K562 (cell line): Measurements from ENCODE around the gene NPFF. TPM values are rescaled to one million over a fixed set of nuclear protein-coding genes. Genes with fewer than 3 reads are reported as not detected.

Experiments used
- BHLHE40 ChIP-seq: IDR thresholded peaks from 2 replicates; pipeline ENCODE4 v1.6.1; 2011; ENCODE audit warnings: low read length, improper control_type of control experiment
- MAX ChIP-seq: sonication (generic); formaldehyde crosslinking; IDR thresholded peaks from 2 replicates; pipeline ENCODE4 v1.9.0; 2022; ENCODE audit warnings: mild to moderate bottlenecking, missing genetic modification reagents
- MAZ ChIP-seq, 2 experiments: fragments of 450-650 bp in 1 of 2; sonication (generic) in 1 of 2; formaldehyde crosslinking; IDR thresholded peaks in 1 of 2; conservative IDR thresholded peaks in 1 of 2; 2 replicates each; pipeline versions ENCODE4 v1.4.0 to v1.5.0; 2020; ENCODE audit warnings: mild to moderate bottlenecking in 1 of 2, missing genetic modification reagents in 1 of 2
- MNT ChIP-seq, 2 experiments: fragments of 450-650 bp; conservative IDR thresholded peaks; 2 replicates each; pipeline ENCODE4 v1.6.1; 2017; ENCODE audit warnings: mild to moderate bottlenecking in 2 of 2, moderate library complexity in 2 of 2
- NCOA2 ChIP-seq, 2 experiments: fragments of 450-650 bp; IDR thresholded peaks; 2 replicates each; pipeline ENCODE4 v1.6.1; 2018; ENCODE audit warnings: mild to moderate bottlenecking in 2 of 2, moderate library complexity in 1 of 2; ENCODE audit not compliant: partially characterized antibody in 2 of 2
- NFYB ChIP-seq: IDR thresholded peaks from 2 replicates; pipeline ENCODE4 v1.6.1; 2011; ENCODE audit warnings: mild to moderate bottlenecking, moderate library complexity; ENCODE audit not compliant: insufficient read length; ENCODE audit errors: extremely low read depth
- POLR2G ChIP-seq: fragments of 200-400 bp; formaldehyde crosslinking; IDR thresholded peaks from 2 replicates; pipeline ENCODE4 v1.6.1; 2017; ENCODE audit warnings: low read depth, mild to moderate bottlenecking, antibody characterized with exemption, low read length, moderate library complexity
- RBFOX2 ChIP-seq: fragments of 200-400 bp; formaldehyde crosslinking; IDR thresholded peaks from 2 replicates; pipeline ENCODE4 v1.6.1; 2017; ENCODE audit warnings: low read depth, mild to moderate bottlenecking, low read length, moderate library complexity
- USF2 ChIP-seq: sonication (generic); formaldehyde crosslinking; IDR thresholded peaks from 2 replicates; pipeline ENCODE4 v1.5.0; 2020; ENCODE audit warnings: missing genetic modification reagents
- polyA plus RNA-seq, 8 experiments: library from polyadenylated mRNA; depleted of rRNA in 4 of 8; stranded (reverse) in 5 of 8; unstranded in 3 of 8; fragments of >200 nt; fragmentation: Nextera tagmentation in 2 of 8; fragmentation: Illumina TruSeq in 1 of 8; extraction: Ambion mirVana in 2 of 8; extraction: Trizol in 1 of 8; gene quantifications; 2 replicates each; pipeline versions ENCODE4 v1.2.1 to v1.2.3, GENCODE V29; 2011 to 2014; ENCODE audit warnings: inconsistent platforms in 1 of 8, missing spikeins in 1 of 8
- total RNA-seq, 7 experiments: library from RNA; depleted of rRNA in 6 of 7; stranded (reverse); fragments of >200 nt in 6 of 7; fragmentation: Illumina TruSeq in 2 of 7; extraction: Trizol in 2 of 7; gene quantifications; 2 replicates each; pipeline versions ENCODE4 v1.2.1 to v1.2.3, GENCODE V29; 2011 to 2021; ENCODE audit warnings: low replicate concordance in 1 of 7
- TF ChIP-seq, protein P1 (sequence below): fragments of 450-650 bp; IDR thresholded peaks from 2 replicates; pipeline ENCODE4 v1.6.1; 2016; ENCODE audit warnings: mild to moderate bottlenecking, moderate library complexity

Gene NPFF
- total and polyA plus RNA-seq, 9 of the 15 experiments (the other 6 are each of a cell fraction or from before 2014, with no cell fraction given) = 0.15 to 1.2 (median 0.55) TPM; not detected in 6

GRCh38 chr12:53492830-53493609 lies 14.3 kb downstream of the NPFF start (continued):
- TF ChIP-seq NCOA2 (IDR thresholded peaks at IDR 0.05; ENCODE audit: partially characterized antibody in 2 of 2) (no peak), BHLHE40 (peak; percentile 98), POLR2G (peak; percentile 70), MAX (CRISPR knock-in tag) (peak; percentile 7; the same call in 1 of the 2 replicates), USF2 (CRISPR knock-in tag) (peak; percentile 96), MAZ (CRISPR knock-in tag; conservative IDR thresholded peaks at IDR 0.05 in 1 of 2, IDR thresholded peaks at IDR 0.05 in 1 of 2) (peak in 1 of 2 experiments; percentile 29; a peak in 1 of 4 replicates), MNT (conservative IDR thresholded peaks at IDR 0.05) (peak; percentile 77 to 78), RBFOX2 (peak; percentile 58), NFYB (no peak)
- TF ChIP-seq, protein P1, sequence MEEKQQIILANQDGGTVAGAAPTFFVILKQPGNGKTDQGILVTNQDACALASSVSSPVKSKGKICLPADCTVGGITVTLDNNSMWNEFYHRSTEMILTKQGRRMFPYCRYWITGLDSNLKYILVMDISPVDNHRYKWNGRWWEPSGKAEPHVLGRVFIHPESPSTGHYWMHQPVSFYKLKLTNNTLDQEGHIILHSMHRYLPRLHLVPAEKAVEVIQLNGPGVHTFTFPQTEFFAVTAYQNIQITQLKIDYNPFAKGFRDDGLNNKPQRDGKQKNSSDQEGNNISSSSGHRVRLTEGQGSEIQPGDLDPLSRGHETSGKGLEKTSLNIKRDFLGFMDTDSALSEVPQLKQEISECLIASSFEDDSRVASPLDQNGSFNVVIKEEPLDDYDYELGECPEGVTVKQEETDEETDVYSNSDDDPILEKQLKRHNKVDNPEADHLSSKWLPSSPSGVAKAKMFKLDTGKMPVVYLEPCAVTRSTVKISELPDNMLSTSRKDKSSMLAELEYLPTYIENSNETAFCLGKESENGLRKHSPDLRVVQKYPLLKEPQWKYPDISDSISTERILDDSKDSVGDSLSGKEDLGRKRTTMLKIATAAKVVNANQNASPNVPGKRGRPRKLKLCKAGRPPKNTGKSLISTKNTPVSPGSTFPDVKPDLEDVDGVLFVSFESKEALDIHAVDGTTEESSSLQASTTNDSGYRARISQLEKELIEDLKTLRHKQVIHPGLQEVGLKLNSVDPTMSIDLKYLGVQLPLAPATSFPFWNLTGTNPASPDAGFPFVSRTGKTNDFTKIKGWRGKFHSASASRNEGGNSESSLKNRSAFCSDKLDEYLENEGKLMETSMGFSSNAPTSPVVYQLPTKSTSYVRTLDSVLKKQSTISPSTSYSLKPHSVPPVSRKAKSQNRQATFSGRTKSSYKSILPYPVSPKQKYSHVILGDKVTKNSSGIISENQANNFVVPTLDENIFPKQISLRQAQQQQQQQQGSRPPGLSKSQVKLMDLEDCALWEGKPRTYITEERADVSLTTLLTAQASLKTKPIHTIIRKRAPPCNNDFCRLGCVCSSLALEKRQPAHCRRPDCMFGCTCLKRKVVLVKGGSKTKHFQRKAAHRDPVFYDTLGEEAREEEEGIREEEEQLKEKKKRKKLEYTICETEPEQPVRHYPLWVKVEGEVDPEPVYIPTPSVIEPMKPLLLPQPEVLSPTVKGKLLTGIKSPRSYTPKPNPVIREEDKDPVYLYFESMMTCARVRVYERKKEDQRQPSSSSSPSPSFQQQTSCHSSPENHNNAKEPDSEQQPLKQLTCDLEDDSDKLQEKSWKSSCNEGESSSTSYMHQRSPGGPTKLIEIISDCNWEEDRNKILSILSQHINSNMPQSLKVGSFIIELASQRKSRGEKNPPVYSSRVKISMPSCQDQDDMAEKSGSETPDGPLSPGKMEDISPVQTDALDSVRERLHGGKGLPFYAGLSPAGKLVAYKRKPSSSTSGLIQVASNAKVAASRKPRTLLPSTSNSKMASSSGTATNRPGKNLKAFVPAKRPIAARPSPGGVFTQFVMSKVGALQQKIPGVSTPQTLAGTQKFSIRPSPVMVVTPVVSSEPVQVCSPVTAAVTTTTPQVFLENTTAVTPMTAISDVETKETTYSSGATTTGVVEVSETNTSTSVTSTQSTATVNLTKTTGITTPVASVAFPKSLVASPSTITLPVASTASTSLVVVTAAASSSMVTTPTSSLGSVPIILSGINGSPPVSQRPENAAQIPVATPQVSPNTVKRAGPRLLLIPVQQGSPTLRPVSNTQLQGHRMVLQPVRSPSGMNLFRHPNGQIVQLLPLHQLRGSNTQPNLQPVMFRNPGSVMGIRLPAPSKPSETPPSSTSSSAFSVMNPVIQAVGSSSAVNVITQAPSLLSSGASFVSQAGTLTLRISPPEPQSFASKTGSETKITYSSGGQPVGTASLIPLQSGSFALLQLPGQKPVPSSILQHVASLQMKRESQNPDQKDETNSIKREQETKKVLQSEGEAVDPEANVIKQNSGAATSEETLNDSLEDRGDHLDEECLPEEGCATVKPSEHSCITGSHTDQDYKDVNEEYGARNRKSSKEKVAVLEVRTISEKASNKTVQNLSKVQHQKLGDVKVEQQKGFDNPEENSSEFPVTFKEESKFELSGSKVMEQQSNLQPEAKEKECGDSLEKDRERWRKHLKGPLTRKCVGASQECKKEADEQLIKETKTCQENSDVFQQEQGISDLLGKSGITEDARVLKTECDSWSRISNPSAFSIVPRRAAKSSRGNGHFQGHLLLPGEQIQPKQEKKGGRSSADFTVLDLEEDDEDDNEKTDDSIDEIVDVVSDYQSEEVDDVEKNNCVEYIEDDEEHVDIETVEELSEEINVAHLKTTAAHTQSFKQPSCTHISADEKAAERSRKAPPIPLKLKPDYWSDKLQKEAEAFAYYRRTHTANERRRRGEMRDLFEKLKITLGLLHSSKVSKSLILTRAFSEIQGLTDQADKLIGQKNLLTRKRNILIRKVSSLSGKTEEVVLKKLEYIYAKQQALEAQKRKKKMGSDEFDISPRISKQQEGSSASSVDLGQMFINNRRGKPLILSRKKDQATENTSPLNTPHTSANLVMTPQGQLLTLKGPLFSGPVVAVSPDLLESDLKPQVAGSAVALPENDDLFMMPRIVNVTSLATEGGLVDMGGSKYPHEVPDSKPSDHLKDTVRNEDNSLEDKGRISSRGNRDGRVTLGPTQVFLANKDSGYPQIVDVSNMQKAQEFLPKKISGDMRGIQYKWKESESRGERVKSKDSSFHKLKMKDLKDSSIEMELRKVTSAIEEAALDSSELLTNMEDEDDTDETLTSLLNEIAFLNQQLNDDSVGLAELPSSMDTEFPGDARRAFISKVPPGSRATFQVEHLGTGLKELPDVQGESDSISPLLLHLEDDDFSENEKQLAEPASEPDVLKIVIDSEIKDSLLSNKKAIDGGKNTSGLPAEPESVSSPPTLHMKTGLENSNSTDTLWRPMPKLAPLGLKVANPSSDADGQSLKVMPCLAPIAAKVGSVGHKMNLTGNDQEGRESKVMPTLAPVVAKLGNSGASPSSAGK = peak; percentile 44; the same call in 1 of the 2 replicates
